Measurements from ENCODE around the gene IKBKE. TPM values are rescaled to one million over a fixed set of nuclear protein-coding genes. Genes with fewer than 3 reads are reported as not detected.

Gene IKBKE
- total RNA-seq, 1 experiment from 2014 or later = 5.1 TPM

DNA sequence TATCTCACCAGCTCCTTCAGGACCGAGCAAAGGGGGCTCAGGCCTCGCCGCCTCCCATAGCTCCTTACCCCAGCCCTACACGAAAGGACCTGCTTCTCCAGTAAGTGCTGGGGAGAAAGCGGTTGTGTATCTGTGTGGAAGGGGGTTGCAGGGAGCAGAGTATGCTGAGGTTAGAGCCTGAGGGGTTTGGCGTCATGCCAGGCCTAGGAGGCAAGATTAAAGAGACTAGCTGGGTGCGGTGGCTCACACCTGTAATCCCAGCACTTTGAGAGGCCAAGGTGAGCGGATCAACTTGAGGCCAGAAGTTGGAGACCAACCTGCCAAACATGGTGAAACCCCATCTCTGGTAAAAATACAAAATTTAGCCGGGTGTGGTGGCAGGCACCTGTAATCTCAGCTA, 23.0 kb downstream of the IKBKE start:
- H3K79me2 ChIP-seq (ENCODE audit: insufficient read depth, low read length) = no peaks in the 10 kb centered on the region
- intact Hi-C loops (cut with micrococcal nuclease) = loop anchor here (5.0 kb wide), 1 partner anchor 489 kb away; no protein-coding TSS in a partner anchor
- H3K9me2 ChIP-seq (ENCODE audit: insufficient read depth) = no peaks in the 10 kb centered on the region
- ChIA-PET RAD21 (ENCODE audit: low non-redundant PET in 1 of 2, low total read pairs in 2 of 2, uncharacterized antibody in 2 of 2, unreplicated experiment in 2 of 2) (interaction anchor here in 1 of 2 experiments (0.6 to 1.1 kb wide), 2 partner anchors 10 to 489 kb away, joined by 3 read pairs; no protein-coding TSS in a partner anchor), CTCF (interaction anchor here (5.5 kb wide), 1 partner anchor 90 kb away, joined by 96 read pairs; no protein-coding TSS in a partner anchor), POLR2A (no interaction called here)
- H3K9me3 ChIP-seq (ENCODE audit: control insufficient read depth in 1 of 2, insufficient read depth in 1 of 2, low read depth in 1 of 2, low read length in 2 of 2) = no peaks in the 10 kb centered on the region
- no peak overlapping the region for H3K4me2 ChIP-seq (ENCODE audit: low read length)
- H3K4me3 ChIP-seq (replicated peaks in 1 of 2; ENCODE audit: low read depth in 1 of 2, low read length in 2 of 2) = no peak overlapping the region
- peaks cover 5 to 12% of the 10 kb centered on the region in 2 experiments for H3K4me1 ChIP-seq (ENCODE audit: control insufficient read depth in 1 of 2, insufficient read depth in 2 of 2, low read length in 2 of 2)
- no peak for TF ChIP-seq EZH2phosphoT487 (IDR thresholded peaks at IDR 0.05; ENCODE audit: borderline replicate concordance)
- TF ChIP-seq, protein P1, sequence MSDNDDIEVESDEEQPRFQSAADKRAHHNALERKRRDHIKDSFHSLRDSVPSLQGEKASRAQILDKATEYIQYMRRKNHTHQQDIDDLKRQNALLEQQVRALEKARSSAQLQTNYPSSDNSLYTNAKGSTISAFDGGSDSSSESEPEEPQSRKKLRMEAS (IDR thresholded peaks at IDR 0.05) = no peak
- no peaks in the 10 kb centered on the region for H3K36me3 ChIP-seq (ENCODE audit: control insufficient read depth in 1 of 2, insufficient read depth in 2 of 2, low read length in 2 of 2)
- no peaks in the 10 kb centered on the region for H3K27me3 ChIP-seq (ENCODE audit: insufficient read depth, low read length)
- ATAC-seq (no peak), DNase-seq (ENCODE audit: low read depth, low spot score) (no peak)
- no peak overlapping the region for H3K9ac ChIP-seq (ENCODE audit: low read length)
- no peak overlapping the region for H2AFZ ChIP-seq (ENCODE audit: low read depth, low read length, poor library complexity, severe bottlenecking)
- no TSS peak for BruUV-seq (replicated peaks)
- no peak overlapping the region for H3K27ac ChIP-seq (ENCODE audit: low read depth, low read length)
- no peaks in the 10 kb centered on the region for H4K20me1 ChIP-seq (ENCODE audit: insufficient read depth)

DNA sequence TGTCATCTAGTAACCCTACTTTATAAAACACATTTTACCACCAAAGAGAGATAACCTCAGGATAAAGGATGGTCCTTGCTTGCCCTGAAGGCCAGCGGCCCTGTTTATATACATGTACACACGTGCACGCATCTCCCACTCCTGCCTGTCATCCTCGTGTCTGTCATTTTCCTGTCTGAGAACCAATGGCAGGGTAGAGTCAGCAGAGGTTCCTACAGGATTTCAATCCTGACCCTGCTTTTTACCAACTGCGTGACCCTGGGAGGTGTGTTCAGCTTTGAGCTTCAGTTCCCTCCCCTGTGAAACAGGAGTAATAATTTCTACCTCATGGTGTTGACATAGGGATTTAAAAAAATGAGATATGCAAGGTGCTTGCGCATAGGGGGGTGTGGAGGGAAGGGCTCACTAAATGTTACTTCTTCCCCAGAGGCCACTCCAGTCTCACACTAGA, 24.8 kb downstream of the IKBKE start:
- Histone ChIP-seq H3K4me1 (ENCODE audit: control insufficient read depth in 1 of 2, insufficient read depth in 2 of 2, low read length in 2 of 2) (peaks cover 17 to 30% of the 10 kb centered on the region in 2 experiments), H3K27me3 (ENCODE audit: insufficient read depth, low read length) (no peaks in the 10 kb centered on the region), H3K27ac (ENCODE audit: low read depth, low read length) (no peak overlapping the region), H3K36me3 (ENCODE audit: control insufficient read depth in 1 of 2, insufficient read depth in 2 of 2, low read length in 2 of 2) (no peaks in the 10 kb centered on the region), H3K79me2 (ENCODE audit: insufficient read depth, low read length) (no peaks in the 10 kb centered on the region), H3K4me3 (replicated peaks in 1 of 2; ENCODE audit: low read depth in 1 of 2, low read length in 2 of 2) (no peak overlapping the region), H3K9me3 (ENCODE audit: control insufficient read depth in 1 of 2, insufficient read depth in 1 of 2, low read depth in 1 of 2, low read length in 2 of 2) (no peaks in the 10 kb centered on the region), H2AFZ (ENCODE audit: low read depth, low read length, poor library complexity, severe bottlenecking) (no peak overlapping the region), H3K9me2 (ENCODE audit: insufficient read depth) (no peaks in the 10 kb centered on the region), H4K20me1 (ENCODE audit: insufficient read depth) (no peaks in the 10 kb centered on the region), H3K9ac (ENCODE audit: low read length) (no peak overlapping the region), H3K4me2 (ENCODE audit: low read length) (no peak overlapping the region)
- no TSS peak for BruUV-seq (replicated peaks)
- ChIA-PET POLR2A (no interaction called here), RAD21 (ENCODE audit: low non-redundant PET in 1 of 2, low total read pairs in 2 of 2, uncharacterized antibody in 2 of 2, unreplicated experiment in 2 of 2) (no interaction called here), CTCF (interaction anchor here (0.6 to 1.6 kb wide), 2 partner anchors 11 to 169 kb away, joined by 3 to 6 read pairs; no protein-coding TSS in a partner anchor)
- DNase-seq (ENCODE audit: low read depth, low spot score) (no peak), ATAC-seq (no peak)
- intact Hi-C loops (cut with micrococcal nuclease) = no loop called here
- no peak for TF ChIP-seq POLR2AphosphoS5 (IDR thresholded peaks at IDR 0.05; ENCODE audit: low read depth, low read length)
- no peak for TF ChIP-seq YY1 (IDR thresholded peaks at IDR 0.05; ENCODE audit: extremely low read depth, insufficient replicate concordance, low read depth, low read length)
- TF ChIP-seq TCF7L2 (IDR thresholded peaks at IDR 0.05; ENCODE audit: borderline replicate concordance, extremely low read depth, insufficient read depth, insufficient read length) = no peak
- TF ChIP-seq, protein P2, sequence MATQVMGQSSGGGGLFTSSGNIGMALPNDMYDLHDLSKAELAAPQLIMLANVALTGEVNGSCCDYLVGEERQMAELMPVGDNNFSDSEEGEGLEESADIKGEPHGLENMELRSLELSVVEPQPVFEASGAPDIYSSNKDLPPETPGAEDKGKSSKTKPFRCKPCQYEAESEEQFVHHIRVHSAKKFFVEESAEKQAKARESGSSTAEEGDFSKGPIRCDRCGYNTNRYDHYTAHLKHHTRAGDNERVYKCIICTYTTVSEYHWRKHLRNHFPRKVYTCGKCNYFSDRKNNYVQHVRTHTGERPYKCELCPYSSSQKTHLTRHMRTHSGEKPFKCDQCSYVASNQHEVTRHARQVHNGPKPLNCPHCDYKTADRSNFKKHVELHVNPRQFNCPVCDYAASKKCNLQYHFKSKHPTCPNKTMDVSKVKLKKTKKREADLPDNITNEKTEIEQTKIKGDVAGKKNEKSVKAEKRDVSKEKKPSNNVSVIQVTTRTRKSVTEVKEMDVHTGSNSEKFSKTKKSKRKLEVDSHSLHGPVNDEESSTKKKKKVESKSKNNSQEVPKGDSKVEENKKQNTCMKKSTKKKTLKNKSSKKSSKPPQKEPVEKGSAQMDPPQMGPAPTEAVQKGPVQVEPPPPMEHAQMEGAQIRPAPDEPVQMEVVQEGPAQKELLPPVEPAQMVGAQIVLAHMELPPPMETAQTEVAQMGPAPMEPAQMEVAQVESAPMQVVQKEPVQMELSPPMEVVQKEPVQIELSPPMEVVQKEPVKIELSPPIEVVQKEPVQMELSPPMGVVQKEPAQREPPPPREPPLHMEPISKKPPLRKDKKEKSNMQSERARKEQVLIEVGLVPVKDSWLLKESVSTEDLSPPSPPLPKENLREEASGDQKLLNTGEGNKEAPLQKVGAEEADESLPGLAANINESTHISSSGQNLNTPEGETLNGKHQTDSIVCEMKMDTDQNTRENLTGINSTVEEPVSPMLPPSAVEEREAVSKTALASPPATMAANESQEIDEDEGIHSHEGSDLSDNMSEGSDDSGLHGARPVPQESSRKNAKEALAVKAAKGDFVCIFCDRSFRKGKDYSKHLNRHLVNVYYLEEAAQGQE (IDR thresholded peaks at IDR 0.05; ENCODE audit: low read depth) = no peak
- TF ChIP-seq EGR1 (IDR thresholded peaks at IDR 0.05; ENCODE audit: low read depth) = no peak
- no peak for TF ChIP-seq SRF (IDR thresholded peaks at IDR 0.05; ENCODE audit: low read depth)
- no peak for TF ChIP-seq EZH2 (IDR thresholded peaks at IDR 0.05)
- TF ChIP-seq, protein P3, sequence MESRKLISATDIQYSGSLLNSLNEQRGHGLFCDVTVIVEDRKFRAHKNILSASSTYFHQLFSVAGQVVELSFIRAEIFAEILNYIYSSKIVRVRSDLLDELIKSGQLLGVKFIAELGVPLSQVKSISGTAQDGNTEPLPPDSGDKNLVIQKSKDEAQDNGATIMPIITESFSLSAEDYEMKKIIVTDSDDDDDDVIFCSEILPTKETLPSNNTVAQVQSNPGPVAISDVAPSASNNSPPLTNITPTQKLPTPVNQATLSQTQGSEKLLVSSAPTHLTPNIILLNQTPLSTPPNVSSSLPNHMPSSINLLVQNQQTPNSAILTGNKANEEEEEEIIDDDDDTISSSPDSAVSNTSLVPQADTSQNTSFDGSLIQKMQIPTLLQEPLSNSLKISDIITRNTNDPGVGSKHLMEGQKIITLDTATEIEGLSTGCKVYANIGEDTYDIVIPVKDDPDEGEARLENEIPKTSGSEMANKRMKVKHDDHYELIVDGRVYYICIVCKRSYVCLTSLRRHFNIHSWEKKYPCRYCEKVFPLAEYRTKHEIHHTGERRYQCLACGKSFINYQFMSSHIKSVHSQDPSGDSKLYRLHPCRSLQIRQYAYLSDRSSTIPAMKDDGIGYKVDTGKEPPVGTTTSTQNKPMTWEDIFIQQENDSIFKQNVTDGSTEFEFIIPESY (IDR thresholded peaks at IDR 0.05; ENCODE audit: extremely low read depth, insufficient replicate concordance, low read length) = no peak
- no peak for TF ChIP-seq ZNF274 (IDR thresholded peaks at IDR 0.05; ENCODE audit: low read depth, low read length)
- no peak for TF ChIP-seq ELF1 (IDR thresholded peaks at IDR 0.05; ENCODE audit: borderline replicate concordance, low read depth)
- TF ChIP-seq, protein P4, sequence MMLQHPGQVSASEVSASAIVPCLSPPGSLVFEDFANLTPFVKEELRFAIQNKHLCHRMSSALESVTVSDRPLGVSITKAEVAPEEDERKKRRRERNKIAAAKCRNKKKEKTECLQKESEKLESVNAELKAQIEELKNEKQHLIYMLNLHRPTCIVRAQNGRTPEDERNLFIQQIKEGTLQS (IDR thresholded peaks at IDR 0.05) = no peak
- TF ChIP-seq EZH2phosphoT487 (IDR thresholded peaks at IDR 0.05; ENCODE audit: borderline replicate concordance) = no peak
- TF ChIP-seq SP1 (IDR thresholded peaks at IDR 0.05; ENCODE audit: low read depth) = no peak
